NCI-H1105 treated with DMSO at 0.1 percent for 48 hours (cell line): ENCODE measurements around the gene POLR3K.
"Not testable (repeated sequence)": the region's sequence is repeated elsewhere in the genome, so short reads cannot be mapped to it uniquely, and the experiment has no call there.

Experiments used
- DNase-seq: peaks from one replicate; lab custom pipeline; 2025; lab: John Stamatoyannopoulos, UW

Gene POLR3K

GRCh38 chr16:63998-64913, 10.8 kb upstream of the POLR3K start:
- no peak for DNase-seq

GRCh38 chr16:63466-63865, 10.1 kb upstream of the POLR3K start:
- DNase-seq: no peak

DNA sequence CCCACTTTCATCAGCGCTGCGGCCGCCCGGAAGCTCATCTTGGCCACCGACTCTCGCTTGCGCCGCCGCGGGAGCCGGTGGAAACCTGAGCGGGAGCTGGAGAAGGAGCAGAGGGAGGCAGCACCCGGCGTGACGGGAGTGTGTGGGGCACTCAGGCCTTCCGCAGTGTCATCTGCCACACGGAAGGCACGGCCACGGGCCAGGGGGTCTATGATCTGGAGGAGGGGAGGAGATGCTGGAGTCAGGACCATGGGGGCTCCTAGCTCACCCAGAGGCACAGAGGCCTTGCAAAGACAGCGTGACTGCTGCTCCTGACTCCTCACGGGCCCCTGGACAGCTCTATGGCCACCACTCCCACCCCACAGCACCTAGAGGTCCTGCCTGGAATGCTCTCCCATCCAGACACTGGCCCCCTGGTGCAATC, 9.6 kb upstream of the POLR3K start:
- DNase-seq: no peak

DNA sequence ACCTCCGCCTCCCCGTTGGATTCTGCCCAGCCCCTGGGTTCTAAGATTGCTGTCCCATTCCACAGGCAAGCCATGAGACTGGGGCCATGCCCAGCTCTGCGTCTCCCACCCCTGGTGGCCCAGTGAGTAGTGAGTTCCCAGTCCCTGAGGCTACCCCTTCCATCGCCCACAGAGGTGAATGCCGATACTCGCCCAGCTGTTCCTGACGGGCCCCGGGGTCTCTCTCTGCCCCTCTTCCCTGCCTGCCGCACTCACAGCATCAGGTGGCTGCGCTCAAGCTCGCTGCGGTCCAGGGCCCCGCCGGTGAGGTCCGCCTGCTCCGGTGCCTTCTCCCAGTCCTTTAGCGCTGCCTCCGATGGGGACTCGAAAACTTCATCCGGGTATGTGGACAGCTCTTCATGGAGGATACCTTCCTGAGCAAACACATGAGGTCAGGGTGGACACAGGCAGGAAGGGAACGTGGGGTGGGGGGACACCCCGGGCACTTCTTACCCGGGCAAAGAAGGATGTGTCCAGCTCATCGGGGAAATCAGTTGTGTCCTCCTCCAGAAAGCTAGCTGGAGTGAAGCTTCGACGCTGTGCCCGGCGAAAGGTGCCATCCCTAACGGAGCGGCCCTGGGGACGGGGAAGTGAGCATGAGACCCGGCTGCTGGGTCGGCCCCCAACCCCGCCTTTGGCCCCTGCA, 9.0 kb upstream of the POLR3K start:
- DNase-seq: no peak

- no peak for DNase-seq
Observed at GRCh38 chr16:61879-62281, 8.5 kb upstream of the POLR3K start.

- no peak for DNase-seq
Observed at GRCh38 chr16:60929-61878, 7.8 kb upstream of the POLR3K start.

DNA sequence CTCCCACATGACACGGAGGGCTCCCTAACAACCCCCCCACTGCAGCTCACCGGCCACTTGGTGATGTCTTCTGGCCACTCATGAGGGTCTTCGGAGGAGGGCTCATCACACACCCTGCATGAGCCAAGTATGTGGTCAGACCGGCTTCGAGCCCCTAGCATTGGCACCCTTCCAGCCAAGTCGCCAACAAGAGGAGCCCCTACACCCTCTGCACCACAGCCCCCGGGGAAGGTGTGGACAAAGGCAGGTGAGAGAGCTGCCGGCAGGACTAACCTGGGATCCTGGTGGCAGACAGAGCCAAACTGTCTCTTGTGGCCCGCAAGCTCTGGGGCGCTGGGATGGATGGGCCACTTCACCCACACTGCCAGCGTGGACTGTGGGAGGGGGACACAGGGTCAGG, 6.8 kb upstream of the POLR3K start:
- DNase-seq: no peak

DNA sequence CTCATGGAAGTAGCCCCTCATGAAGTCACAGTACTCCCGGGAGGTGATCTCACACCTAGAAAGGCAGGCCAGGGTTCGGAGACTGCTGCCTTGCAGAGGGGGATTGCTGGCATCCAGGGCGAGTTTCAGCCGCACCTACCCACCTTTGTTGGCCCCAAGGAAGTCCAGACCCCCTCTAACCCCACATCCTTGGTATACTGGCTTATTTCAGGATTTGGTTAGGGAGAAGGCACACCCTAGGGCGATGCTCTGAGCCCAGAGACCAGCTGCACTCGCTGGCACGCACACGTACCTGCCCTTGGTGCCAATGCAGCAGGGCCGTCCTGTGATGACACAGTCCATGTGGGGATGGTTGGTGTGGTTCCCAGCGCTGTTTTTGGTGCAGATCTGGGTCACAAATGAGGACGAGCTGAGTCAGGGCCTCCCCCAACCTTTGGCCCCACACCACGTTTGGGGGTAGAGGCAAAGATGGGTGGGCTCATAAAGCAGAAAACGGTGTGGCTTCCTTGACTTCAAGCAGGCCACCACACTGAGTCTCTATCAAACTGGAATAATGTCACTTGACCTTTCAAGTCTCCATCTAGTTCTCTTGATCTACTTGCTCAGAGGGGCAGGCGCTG, 6.1 kb upstream of the POLR3K start:
- DNase-seq: no peak

- DNase-seq: no peak
Observed at GRCh38 chr16:58491-59439, 5.4 kb upstream of the POLR3K start.

GRCh38 chr16:57711-58110, 4.3 kb upstream of the POLR3K start:
- no peak for DNase-seq

DNA sequence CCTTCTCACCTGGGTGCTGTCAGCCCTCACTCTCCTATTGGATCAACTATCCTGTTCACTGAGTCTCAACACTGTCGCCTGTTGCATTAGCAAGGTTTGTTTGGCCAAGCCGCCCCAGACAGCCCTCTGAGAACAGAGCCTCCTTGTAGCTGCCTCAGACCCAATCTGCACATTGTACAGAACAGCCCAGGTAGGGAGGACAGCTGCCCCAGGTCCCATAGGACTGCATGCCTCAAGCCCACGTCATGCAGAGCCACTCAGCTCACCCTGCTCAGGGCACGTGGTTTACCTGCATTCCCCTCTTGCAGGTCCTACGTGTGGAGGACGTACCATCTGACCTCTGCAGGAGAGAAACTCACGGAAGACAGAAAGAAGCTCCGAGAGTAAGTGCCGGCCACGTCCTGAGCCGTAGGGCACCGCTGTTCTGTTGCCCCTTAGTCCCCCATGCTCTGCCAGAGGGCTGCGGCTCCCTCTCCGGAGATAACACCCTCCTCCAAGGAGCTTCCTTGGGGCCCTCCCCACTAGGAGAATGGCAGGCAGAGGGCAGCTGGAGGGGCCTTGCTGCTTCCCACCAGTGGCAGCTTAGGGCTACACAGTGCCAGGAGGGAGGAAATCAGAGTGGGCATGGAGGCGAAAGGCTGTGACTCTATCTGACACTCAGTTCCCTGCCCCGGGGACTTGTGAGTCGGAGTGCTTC, 3.0 kb upstream of the POLR3K start:
- no peak for DNase-seq

GRCh38 chr16:55571-56136, 2.2 kb upstream of the POLR3K start:
- no peak for DNase-seq

DNA sequence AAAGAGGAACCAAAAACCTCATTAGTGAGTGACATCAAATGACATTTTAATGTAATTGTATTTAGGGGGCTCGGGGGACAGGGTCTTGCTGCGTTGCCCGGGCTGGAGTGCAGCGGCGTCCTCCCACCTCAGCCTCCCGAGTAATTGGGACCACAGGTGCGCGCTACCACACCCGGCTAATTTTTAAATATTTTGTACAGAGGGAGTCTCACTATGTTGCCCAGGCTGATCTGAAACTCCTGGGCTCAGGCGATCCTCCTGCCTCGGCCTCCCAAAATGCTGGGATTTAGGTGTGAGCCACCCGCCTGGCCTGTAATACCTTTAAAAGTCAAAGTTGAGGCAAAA, 801 bp upstream of the POLR3K start:
- no peak for DNase-seq

DNA sequence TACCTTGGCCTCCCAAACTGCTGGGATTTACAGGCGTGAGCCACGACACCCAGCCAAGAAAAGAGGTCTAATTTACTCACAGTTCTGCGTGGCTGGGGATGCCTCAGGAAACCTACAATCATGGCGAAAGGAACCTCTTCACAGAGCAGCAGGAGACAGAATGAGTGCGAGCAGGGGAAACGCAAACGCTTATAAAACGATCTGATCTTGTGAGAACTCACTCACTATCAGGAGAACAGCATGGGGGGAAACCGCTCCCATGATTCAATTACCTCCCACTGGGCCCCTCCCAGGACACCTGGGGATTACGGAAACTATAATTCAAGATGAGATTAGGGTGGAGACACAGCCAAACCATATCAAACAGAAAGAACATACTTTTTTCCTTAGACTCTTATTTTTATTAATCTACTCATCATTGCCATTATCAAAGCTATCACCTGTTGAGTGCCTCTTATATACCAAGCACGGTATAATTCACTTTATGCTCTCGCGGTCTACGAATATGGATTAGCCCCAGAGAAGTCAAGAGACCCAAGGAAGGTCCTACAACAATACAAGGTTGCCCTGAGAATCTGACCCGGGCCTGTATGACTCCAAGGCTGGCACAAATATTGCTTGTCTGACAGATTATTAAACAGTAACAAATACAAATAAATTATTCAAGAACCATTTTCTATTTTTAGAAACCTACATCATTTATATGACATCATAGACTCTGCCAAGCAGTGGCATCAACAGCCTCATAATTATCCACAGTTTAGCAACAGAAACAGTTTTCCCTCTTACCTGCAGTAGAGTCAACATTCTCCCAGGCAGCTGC, 2.4 kb downstream of the POLR3K start:
- DNase-seq: no peak

DNA sequence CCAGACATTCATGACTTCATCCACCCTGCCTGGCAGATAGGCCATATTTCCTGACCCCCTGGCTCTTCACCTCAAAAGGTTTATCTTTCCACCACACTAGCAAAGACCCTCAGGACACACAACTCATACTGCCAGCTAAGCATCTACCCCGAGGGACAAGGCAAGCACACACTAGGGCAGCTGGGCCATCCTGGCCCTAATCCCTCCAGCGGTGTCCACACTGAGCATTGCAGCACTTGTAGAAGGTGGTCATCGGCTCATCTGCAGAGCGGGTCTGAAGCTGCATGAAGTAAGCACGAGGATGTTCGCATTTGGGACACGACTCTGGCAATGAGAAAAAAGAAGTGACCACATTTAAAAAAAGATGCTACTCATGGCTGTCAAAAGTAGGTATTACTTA, 6.2 kb downstream of the POLR3K start:
- no peak for DNase-seq

- not testable (repeated sequence) for DNase-seq
Observed at GRCh38 chr16:46510-46909, 6.9 kb downstream of the POLR3K start.

DNA sequence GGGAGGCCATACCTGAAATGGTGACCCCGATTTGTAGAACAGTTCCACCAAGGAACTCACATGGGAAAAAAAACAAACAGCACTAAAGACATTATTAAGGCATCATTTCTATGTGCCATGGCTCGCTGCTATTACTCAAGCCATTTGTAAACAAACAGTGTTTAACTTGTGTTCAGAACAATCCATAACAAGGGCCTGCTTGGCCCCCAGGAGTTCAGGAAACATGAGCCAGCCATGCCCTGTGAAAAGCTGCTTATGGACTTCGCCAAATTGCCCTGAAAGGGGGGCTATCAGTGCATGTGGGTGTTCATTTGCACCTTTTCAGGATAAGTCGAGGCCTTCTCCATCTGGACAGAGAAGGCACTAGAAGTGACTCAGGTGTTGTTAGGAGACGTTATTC, 8.0 kb downstream of the POLR3K start:
- DNase-seq: no peak

DNA sequence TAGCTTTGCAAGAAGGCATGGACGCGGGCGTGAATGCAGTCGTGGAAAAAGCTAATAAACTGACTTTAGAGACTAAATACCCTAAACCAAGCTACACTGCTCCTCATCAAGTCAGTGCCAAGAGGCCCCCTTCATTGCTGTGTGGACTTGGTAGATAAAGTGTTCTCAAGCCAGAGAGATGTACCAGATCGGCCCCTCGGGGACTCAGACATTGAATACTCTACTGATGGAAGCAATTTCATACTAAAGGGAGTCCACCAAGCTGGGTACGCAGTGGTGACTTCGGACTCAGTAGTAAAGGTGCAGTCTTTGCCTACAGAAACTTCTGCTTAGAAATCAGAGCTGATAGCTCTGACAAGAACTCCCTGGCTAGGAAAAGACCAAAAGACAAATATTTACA, 8.8 kb downstream of the POLR3K start:
- no peak for DNase-seq

GRCh38 chr16:43294-43693, 10.1 kb downstream of the POLR3K start:
- no peak for DNase-seq
